Nephron (organoid): Measurements from ENCODE around the gene PAQR9.

Experiments used
- H3K27ac Mint-ChIP-seq, 3 experiments: 2 replicates each; pipeline ENCODE4 v1.8.0; 2020; ENCODE audit warnings: mixed read lengths in 3 of 3, mild to moderate bottlenecking in 2 of 3, moderate library complexity in 1 of 3
- H3K27me3 Mint-ChIP-seq: 2 replicates; pipeline ENCODE4 v1.8.0; 2021; ENCODE audit warnings: low read depth, mild to moderate bottlenecking, moderate library complexity, mixed read lengths
- H3K36me3 Mint-ChIP-seq: 2 replicates; pipeline ENCODE4 v1.8.0; 2020; ENCODE audit warnings: low read depth, mixed read lengths
- H3K4me1 Mint-ChIP-seq: 2 replicates; pipeline ENCODE4 v1.8.0; 2020; ENCODE audit warnings: mixed read lengths
- H3K4me3 Mint-ChIP-seq, 3 experiments: 2 replicates each; pipeline ENCODE4 v1.8.0; 2020; ENCODE audit warnings: mild to moderate bottlenecking in 3 of 3, mixed read lengths in 3 of 3, moderate library complexity in 2 of 3
- H3K9me3 Mint-ChIP-seq: 2 replicates; pipeline ENCODE4 v1.8.0; 2020; ENCODE audit warnings: mixed read lengths
- TF ChIP-seq, protein P1 (sequence below), 3 experiments: fragments of 200-600 bp; sonication (generic); IDR thresholded peaks; one replicate each; pipeline ENCODE4 v1.5.0; 2021; ENCODE audit warnings: antibody characterized with exemption in 3 of 3; ENCODE audit not compliant: unreplicated experiment in 3 of 3

Gene PAQR9

DNA sequence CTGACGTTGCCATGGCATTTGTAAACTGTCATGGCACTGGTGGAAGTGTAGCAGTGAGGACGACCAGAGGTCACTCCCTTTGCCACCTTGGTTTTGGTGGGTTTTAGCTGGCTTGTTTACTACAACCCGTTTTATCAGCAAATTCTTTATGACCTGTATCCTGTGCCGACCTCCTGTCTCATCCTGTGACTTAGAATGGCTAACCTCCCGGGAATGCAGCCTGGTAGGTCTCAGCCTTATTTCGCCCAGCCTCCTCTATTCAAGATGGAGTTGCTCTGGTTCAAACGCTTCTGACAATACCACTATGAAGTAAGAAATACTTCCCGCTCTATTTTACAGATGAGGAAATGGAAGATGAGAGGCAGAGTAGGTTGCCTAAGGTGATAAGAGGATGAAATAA is 16.6 kb downstream of the PAQR9 start:
- peaks cover 13% of the 10 kb centered on the region for H3K27me3 Mint-ChIP-seq
- no peak overlapping the region for H3K27ac Mint-ChIP-seq

DNA sequence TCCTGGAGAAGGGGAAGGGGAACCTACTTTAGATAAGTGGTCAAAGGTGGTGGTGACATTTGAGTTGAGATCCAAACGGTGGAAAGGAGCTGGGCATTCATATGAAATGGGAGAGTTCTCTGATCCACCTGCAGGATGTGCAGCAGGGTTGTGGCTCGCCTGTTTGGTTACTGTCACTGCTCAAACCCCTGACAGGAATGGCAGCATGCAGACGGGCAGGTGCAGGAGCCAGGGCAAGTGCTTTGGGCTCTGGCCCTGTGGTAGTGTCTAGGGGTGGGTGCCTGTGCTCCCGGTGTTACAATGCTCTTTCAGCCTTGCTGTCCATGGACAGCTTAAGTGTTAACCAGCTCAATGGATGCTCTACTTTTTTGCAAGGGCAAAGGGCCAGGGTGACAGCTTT is 18.5 kb downstream of the PAQR9 start:
- Mint-ChIP-seq H3K4me3 (no peak overlapping the region), H3K4me1 (no peaks in the 10 kb centered on the region), H3K27me3 (peaks cover 10% of the 10 kb centered on the region), H3K27ac (no peak overlapping the region), H3K9me3 (no peaks in the 10 kb centered on the region), H3K36me3 (no peaks in the 10 kb centered on the region)
- TF ChIP-seq, protein P1, sequence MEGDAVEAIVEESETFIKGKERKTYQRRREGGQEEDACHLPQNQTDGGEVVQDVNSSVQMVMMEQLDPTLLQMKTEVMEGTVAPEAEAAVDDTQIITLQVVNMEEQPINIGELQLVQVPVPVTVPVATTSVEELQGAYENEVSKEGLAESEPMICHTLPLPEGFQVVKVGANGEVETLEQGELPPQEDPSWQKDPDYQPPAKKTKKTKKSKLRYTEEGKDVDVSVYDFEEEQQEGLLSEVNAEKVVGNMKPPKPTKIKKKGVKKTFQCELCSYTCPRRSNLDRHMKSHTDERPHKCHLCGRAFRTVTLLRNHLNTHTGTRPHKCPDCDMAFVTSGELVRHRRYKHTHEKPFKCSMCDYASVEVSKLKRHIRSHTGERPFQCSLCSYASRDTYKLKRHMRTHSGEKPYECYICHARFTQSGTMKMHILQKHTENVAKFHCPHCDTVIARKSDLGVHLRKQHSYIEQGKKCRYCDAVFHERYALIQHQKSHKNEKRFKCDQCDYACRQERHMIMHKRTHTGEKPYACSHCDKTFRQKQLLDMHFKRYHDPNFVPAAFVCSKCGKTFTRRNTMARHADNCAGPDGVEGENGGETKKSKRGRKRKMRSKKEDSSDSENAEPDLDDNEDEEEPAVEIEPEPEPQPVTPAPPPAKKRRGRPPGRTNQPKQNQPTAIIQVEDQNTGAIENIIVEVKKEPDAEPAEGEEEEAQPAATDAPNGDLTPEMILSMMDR (IDR thresholded peaks at IDR 0.05; ENCODE audit: unreplicated experiment in 3 of 3) = no peak

More for the DNA sequence above, 16.6 kb downstream of the PAQR9 start:
- Mint-ChIP-seq H3K4me1 (no peaks in the 10 kb centered on the region), H3K9me3 (no peaks in the 10 kb centered on the region), H3K36me3 (no peaks in the 10 kb centered on the region), H3K4me3 (no peak overlapping the region)
- TF ChIP-seq, protein P1 (IDR thresholded peaks at IDR 0.05; ENCODE audit: unreplicated experiment in 3 of 3) = no peak

DNA sequence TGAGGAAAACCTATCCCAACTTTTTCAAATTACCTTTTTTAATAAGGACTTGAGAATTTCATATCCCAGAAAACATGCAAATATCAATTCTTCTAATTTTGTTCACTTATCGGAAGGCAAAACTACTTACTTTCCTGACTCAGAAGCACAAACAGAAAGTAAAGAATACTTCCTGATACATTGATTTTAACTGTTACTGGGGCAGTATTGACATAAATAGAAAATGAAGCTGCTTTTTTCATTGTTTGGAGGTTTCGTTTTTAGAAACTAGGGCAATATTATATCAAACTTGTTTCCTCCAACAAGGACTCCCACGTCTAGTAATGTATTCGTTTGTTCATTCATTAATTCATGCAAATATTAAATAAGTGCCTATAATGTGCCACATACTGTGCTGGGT is 19.1 kb downstream of the PAQR9 start:
- H3K9me3 Mint-ChIP-seq = no peaks in the 10 kb centered on the region
- H3K27ac Mint-ChIP-seq = no peak overlapping the region
- TF ChIP-seq, protein P1 (IDR thresholded peaks at IDR 0.05; ENCODE audit: unreplicated experiment in 3 of 3) = no peak
- peaks cover 10% of the 10 kb centered on the region for H3K27me3 Mint-ChIP-seq
- H3K36me3 Mint-ChIP-seq = no peaks in the 10 kb centered on the region
- no peaks in the 10 kb centered on the region for H3K4me1 Mint-ChIP-seq
- no peak overlapping the region for H3K4me3 Mint-ChIP-seq

DNA sequence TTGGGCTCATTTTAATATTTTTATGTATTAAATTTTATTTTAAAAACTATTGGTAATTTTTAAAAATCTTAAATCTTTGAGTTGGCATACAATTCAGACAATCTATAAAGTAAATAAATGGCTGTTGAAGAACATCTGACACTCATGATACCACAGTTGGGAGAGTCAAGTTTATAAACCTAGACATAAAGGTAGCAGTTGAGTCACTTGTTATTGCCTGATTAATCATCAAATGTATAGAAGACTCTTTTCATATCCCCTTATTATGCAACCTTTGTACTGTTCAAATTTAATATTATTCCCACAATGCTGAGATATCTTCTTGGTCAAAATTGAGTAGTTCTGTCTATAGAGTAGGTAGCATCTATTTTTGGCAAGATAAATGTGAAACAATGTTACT is 19.6 kb downstream of the PAQR9 start:
- no peaks in the 10 kb centered on the region for H3K36me3 Mint-ChIP-seq
- H3K4me1 Mint-ChIP-seq = no peaks in the 10 kb centered on the region
- peaks cover 10% of the 10 kb centered on the region for H3K27me3 Mint-ChIP-seq
- no peak overlapping the region for H3K4me3 Mint-ChIP-seq
- no peak overlapping the region for H3K27ac Mint-ChIP-seq
- TF ChIP-seq, protein P1 (IDR thresholded peaks at IDR 0.05; ENCODE audit: unreplicated experiment in 3 of 3) = no peak
- no peaks in the 10 kb centered on the region for H3K9me3 Mint-ChIP-seq

DNA sequence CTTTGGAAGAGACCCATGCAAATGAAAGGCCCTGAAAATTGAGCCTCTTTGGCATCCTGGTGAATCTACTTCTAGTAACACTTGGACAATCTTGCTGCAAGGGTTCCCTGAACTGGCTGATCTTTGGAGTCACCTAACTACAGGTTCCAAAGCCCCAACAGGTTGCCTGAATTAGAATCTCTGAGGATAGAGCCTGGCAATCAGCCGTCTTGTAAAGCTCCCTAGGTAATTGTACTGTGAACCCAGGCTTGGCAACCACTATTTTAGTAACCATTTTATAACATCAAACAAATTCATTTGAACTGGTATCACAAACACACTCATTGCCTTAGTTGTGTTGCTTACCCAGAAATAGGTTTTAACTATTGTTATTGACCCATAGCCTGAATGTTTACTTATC is 20.1 kb downstream of the PAQR9 start:
- H3K36me3 Mint-ChIP-seq = no peaks in the 10 kb centered on the region
- no peak overlapping the region for H3K27ac Mint-ChIP-seq
- no peaks in the 10 kb centered on the region for H3K9me3 Mint-ChIP-seq
- TF ChIP-seq, protein P1 (IDR thresholded peaks at IDR 0.05; ENCODE audit: unreplicated experiment in 3 of 3) = no peak
- H3K4me3 Mint-ChIP-seq = no peak overlapping the region
- peaks cover 10% of the 10 kb centered on the region for H3K27me3 Mint-ChIP-seq
- no peaks in the 10 kb centered on the region for H3K4me1 Mint-ChIP-seq

DNA sequence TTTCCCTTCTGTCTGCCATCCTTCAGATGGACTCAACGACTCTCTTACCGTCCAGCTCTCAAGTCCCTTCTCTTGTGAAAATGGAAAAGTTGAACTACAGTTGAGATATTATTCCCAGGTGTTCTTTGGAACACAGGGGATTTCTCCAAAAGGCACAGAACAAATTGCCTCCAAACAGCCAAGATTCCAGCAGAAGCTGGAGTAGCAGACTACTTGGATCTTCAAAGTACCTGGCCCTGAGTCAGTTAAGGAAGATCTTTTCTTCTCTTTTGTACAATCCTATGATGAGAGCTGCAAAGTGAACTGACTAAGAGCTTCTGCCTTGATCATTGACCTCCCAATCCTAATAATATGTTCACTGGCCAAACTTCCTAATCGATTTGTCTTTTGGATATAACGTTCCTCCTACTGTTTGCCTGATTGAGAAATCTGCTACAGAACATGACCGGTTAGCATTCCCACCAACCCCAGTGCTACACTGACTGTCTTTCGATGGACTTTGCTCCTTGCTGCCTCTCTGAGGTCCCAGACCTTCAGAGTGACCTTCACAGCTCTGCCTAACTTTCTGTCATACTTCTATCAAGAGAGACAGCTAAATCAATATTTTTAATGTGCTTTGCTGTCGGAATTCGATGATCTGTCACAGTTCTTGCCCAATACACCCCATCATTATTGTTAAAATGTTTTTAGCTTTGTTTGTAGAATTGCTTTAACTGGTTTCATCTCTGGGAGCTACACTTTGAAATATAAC is 21.9 kb downstream of the PAQR9 start:
- H3K27me3 Mint-ChIP-seq = peaks cover 5% of the 10 kb centered on the region
- no peaks in the 10 kb centered on the region for H3K9me3 Mint-ChIP-seq

More for the DNA sequence above, 21.9 kb downstream of the PAQR9 start:
- Mint-ChIP-seq H3K36me3 (no peaks in the 10 kb centered on the region), H3K27ac (no peak overlapping the region), H3K4me3 (no peak overlapping the region), H3K4me1 (no peaks in the 10 kb centered on the region)
- TF ChIP-seq, protein P1 (IDR thresholded peaks at IDR 0.05; ENCODE audit: unreplicated experiment in 3 of 3) = no peak
